Activated CD8-positive, alpha-beta memory T cell treated with anti-CD3 and anti-CD28 coated beads, Interleukin-2, amount 50 U/mL, for 24 hours (primary cell): ENCODE results near the gene PEAK3.

ENCODE experiments used
- DNase-seq: peaks from one replicate; pipeline ENCODE4 v3.0.0-alpha.2; 2020; ENCODE audit errors: extremely low read depth

PEAK3 gene

DNA sequence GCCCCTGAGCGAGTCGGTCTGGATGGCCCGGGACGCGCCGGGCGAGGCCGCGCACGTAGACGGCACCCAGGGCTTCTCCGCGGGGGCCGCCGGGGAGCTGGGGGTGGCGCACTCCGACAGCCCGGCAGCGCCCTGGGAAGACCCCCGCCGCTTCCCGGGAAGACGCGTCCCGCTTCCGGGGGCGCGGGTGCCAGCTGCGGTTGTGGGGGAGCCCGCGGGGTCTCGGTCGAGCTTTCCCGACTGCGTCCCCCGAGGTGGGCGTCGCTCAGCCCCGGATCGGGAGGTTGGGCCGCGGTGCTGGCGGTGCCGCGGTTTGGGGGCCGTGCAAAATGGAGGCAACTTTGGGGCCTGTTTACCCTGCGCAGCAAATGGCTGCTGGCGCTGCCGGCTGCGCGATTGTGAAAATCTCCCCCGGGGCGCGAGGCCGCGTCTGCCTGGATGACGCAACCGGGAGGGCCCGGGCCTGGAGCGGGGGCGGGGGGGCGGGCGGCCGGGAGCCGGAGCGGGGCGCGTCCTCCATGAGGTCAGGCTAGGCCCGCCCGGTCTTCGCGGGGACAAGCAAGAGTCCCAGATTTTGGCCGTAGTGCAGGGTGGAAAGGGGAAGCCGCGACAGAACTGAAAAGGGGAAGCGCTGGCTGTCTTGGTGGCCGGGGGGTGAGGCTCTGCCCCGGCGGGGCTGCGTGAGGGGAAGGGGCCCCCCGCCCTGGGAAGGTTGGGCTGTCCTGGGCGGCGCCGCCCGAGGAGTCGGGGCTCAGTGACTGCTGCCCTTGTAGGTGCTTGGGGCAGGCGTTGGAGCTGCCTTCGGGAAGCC, 11.3 kb downstream of the PEAK3 start:
- peak; percentile 43 for DNase-seq

DNA sequence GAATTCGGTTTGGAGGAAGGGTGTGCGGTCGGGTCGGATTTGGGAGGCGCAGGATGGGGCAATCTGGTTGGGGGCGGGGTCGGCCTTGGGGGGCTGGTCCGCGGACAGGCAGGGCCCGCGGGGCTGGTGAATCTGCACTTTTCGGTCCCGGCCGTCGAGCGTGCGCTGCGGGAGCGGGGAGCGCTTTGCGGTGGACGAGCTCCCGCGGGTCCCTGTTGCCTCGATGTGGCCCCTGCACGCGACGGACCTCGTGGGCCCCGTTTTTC, 11.9 kb downstream of the PEAK3 start:
- no peak for DNase-seq

DNA sequence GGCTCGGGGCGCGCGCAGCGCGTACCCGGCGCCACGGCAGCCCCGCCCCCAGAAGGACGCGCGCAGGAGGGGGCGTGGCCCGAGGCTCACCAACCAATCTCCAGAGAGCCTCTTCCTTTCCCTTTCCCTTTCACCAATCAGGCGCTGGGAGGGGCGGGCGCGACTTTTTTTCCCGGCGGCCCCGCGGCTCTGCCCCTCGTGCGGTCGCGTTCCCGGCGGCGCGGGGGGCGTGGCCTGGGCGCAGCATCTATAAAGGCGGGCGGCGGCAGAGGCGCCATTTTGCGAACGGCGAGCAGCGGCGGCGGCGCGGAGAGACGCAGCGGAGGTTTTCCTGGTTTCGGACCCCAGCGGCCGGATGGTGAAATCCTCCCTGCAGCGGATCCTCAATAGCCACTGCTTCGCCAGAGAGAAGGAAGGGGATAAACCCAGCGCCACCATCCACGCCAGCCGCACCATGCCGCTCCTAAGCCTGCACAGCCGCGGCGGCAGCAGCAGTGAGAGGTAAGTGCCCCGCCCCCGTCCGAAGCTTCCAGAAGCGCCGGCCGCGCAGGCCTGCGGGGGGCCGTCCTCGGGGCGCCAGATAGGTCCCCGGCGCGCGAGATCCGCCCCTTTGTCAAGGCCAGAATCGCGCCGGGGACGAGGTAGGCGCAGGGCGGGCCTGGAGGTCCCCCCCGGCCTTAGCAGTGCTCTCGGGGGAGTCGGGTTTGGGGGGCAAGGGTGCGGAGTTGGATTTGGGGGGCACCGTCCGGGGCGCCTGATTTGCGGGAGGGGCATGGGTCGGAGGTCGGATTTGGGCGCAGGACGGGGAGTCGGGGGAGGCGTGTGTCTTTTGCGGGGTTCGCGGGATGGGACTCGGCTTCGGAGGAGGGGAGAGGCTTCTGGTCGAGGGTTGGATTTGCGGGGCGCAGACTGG, 12.5 kb downstream of the PEAK3 start:
- peak; percentile 97 for DNase-seq

GRCh38 chr19:2268861-2269243, 13.1 kb downstream of the PEAK3 start:
- DNase-seq = no peak

GRCh38 chr19:2268480-2268830, 13.5 kb downstream of the PEAK3 start:
- no peak for DNase-seq

- no peak for DNase-seq
Observed at GRCh38 chr19:2266183-2266993, 15.6 kb downstream of the PEAK3 start.

GRCh38 chr19:2261438-2262172, 20.4 kb downstream of the PEAK3 start:
- no peak for DNase-seq

DNA sequence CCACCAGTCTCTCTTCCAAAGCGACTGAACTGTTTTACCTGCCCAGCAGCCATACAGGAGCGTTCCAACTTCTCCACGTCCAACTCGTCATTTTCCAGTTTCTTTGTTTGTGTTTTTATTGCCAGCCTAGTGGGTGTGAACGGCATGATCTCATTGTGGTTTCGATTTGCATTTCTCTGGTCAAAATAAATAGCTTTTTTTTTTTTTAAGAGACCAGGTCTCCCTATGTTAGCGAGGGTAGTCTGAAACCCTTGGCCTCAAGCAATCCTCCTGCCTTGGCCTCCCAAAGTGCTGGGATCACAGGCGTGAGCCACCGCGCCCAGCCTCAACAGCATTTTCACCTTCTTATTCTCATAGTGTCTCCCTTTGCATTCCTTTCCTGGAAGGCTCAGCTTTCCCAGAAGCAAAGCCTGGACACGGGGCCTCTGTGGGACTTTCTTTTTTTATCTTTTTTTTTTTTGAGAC, 21.6 kb downstream of the PEAK3 start:
- no peak for DNase-seq

GRCh38 chr19:2259336-2259735, 22.6 kb downstream of the PEAK3 start:
- no peak for DNase-seq

- no peak for DNase-seq
Observed at GRCh38 chr19:2255982-2256685, 25.8 kb downstream of the PEAK3 start, which contains the start of gene JSRP1. JSRP1 (minus strand) TSS chr19:2256417; CDS start chr19:2255314, 1,103 bp downstream.

DNA sequence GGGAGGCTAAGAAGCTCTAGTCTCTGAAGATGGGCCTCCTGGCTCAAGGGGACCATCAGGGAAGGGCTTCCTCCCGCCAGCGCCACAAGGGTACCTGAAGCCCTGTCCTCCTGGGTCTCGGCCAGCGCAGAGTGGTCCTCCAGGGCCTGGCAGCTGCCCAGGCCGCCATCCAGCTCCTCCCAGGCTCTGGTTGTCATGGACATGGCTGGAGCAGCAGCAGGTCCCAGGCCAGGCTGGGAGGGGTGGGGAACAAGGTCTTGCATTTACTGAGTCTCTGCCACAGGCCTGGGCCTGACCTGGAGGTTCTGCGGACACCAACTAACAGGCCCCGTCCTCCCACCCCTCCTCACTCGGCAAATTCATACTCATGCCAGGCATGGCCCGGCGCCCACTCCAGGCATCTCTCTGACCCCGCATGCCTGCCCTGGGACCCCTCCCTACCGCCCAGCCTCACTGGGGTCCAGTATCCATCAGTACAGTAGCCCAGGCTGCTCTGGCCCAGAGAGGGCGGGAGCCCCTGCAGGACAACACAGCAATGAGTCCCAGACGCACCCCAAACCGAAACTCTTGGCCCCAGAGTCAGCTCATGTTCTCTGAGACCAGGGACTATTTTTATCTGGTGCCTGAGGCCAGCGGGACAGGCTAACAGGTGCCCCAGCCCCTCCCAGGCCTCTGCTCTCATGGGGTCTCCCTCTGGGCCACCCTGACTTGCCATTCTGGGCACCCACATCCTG, 26.7 kb downstream of the PEAK3 start:
- DNase-seq = no peak

DNA sequence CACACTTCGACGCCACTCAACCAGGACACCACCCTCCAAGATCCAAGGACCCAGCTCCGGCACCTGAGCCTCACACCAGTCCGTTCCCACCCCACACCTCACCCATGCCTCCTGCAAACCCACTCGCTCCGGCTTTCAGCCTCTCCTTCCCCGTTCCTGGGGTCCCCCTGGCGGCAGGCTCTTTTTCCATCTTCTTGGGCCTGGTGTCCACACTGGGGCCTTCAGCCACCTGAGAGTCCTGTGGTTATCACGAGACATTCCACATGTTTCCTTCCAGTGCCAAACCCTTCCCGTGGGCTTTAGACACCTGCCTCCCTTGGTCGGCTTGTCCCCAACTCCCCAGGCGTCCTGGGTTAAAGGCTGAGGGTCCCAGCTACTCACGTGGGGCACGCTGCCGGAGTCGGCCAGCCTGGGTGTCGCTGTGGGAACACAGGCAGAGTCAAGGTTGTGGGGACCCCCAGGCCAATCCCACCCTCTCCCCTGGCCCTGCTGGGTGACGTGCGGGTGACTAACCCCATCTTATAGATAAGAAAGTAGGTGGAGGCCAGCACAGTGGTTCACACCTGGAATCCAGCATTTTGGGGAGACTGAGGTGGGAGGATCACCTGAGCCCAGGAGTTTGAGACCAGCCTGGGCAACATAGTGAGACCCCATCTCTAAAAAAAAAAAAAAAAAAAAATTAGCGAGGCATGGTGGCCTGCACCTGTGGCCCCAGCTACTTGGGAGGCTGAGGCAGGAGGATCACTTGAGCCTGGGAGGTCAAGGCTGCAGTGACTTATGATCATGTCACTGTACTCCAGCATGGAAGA, 27.7 kb downstream of the PEAK3 start:
- no peak for DNase-seq

GRCh38 chr19:2253106-2254063, 28.6 kb downstream of the PEAK3 start:
- DNase-seq = no peak

GRCh38 chr19:2252797-2253105, 29.2 kb downstream of the PEAK3 start:
- DNase-seq = no peak

GRCh38 chr19:2252055-2252796, 29.7 kb downstream of the PEAK3 start:
- DNase-seq = no peak

DNA sequence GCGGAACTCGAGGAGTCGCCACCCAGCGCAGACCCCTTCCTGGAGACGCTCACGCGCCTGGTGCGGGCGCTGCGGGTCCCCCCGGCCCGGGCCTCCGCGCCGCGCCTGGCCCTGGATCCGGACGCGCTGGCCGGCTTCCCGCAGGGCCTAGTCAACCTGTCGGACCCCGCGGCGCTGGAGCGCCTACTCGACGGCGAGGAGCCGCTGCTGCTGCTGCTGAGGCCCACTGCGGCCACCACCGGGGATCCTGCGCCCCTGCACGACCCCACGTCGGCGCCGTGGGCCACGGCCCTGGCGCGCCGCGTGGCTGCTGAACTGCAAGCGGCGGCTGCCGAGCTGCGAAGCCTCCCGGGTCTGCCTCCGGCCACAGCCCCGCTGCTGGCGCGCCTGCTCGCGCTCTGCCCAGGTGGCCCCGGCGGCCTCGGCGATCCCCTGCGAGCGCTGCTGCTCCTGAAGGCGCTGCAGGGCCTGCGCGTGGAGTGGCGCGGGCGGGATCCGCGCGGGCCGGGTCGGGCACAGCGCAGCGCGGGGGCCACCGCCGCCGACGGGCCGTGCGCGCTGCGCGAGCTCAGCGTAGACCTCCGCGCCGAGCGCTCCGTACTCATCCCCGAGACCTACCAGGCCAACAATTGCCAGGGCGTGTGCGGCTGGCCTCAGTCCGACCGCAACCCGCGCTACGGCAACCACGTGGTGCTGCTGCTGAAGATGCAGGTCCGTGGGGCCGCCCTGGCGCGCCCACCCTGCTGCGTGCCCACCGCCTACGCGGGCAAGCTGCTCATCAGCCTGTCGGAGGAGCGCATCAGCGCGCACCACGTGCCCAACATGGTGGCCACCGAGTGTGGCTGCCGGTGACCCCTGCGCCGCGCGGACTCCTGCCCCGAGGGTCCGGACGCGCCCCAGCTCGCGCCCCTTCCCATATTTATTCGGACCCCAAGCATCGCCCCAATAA, 30.6 kb downstream of the PEAK3 start:
- DNase-seq = no peak

DNA sequence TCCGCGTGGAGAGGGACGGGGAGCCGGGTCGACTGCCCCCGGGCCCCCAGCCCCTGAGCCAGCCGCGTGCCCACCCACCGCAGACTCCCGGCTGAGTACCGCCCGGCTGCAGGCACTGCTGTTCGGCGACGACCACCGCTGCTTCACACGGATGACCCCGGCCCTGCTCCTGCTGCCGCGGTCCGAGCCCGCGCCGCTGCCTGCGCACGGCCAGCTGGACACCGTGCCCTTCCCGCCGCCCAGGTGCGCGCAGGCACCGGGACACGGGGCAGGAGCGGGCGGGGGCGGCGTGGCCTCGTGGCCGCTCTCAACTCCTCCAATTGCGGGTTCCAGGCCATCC, 31.2 kb downstream of the PEAK3 start:
- DNase-seq = no peak
